ENCODE results near the gene CS.
"Not testable (repeated sequence)": the region's sequence is repeated elsewhere in the genome, so short reads cannot be mapped to it uniquely, and the experiment has no call there.

CS gene

GRCh38 chr12:56333197-56333678 lies 33.1 kb upstream of the CS start:
- peak overlapping the region; percentile 54 to 63 for H3K4me3 ChIP-seq (replicated peaks in 1 of 2; ENCODE audit: low read depth in 2 of 2, low read length in 2 of 2)
- DNase-seq (ENCODE audit: low read depth in 2 of 2) = no peak
- TF ChIP-seq, protein P1, sequence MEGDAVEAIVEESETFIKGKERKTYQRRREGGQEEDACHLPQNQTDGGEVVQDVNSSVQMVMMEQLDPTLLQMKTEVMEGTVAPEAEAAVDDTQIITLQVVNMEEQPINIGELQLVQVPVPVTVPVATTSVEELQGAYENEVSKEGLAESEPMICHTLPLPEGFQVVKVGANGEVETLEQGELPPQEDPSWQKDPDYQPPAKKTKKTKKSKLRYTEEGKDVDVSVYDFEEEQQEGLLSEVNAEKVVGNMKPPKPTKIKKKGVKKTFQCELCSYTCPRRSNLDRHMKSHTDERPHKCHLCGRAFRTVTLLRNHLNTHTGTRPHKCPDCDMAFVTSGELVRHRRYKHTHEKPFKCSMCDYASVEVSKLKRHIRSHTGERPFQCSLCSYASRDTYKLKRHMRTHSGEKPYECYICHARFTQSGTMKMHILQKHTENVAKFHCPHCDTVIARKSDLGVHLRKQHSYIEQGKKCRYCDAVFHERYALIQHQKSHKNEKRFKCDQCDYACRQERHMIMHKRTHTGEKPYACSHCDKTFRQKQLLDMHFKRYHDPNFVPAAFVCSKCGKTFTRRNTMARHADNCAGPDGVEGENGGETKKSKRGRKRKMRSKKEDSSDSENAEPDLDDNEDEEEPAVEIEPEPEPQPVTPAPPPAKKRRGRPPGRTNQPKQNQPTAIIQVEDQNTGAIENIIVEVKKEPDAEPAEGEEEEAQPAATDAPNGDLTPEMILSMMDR (IDR thresholded peaks at IDR 0.05; ENCODE audit: low read depth, low read length) = no peak

DNA sequence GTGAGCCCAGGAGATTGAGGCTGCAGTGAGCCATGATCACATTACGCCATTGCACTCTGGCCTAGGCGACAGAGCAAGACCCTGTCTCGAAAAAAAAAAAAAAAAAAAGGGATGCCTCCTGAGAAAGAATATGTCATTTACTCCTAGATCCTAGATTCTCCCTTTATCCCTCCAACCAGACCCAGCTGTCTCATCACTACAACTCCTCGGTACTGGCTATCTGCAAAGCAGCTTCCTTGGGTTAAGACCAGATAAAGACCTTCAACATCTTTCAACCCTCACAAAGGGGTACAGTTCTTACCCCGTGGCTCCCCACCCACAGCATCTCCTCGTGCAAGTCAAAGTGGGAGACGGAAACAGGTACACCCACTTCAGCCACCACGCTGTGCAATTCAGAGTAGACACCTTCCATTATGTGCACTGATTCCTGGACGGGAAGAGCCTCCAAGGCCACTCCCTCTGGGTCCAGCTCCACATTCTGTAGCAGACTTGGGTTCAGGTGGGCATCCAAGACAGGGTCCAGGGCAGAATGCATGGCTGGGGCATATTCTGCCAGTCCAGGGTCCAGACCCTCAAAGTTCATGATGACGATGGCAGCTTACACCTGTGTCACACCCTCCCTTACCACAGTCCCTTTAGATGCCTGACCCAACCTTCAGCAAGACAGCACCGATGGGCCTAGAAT lies 32.5 kb upstream of the CS start:
- H3K4me3 ChIP-seq (replicated peaks in 1 of 2; ENCODE audit: low read depth in 2 of 2, low read length in 2 of 2) = peak overlapping the region; percentile 54 to 63
- TF ChIP-seq, protein P1 (IDR thresholded peaks at IDR 0.05; ENCODE audit: low read depth, low read length) = no peak
- DNase-seq (ENCODE audit: low read depth in 2 of 2) = no peak

GRCh38 chr12:56330936-56331490 lies 30.9 kb upstream of the CS start:
- TF ChIP-seq, protein P1 (IDR thresholded peaks at IDR 0.05; ENCODE audit: low read depth, low read length) = no peak
- DNase-seq (ENCODE audit: low read depth in 2 of 2) = no peak
- no peak overlapping the region for H3K4me3 ChIP-seq (replicated peaks in 1 of 2; ENCODE audit: low read depth in 2 of 2, low read length in 2 of 2)

- no peak overlapping the region for H3K4me3 ChIP-seq (replicated peaks in 1 of 2; ENCODE audit: low read depth in 2 of 2, low read length in 2 of 2)
- TF ChIP-seq, protein P1 (IDR thresholded peaks at IDR 0.05; ENCODE audit: low read depth, low read length) = no peak
- DNase-seq (ENCODE audit: low read depth in 2 of 2) = peak in 1 of 2 donors; percentile 20
These were observed 26.4 kb upstream of the CS start for GRCh38 chr12:56326533-56326932.

- H3K4me3 ChIP-seq (replicated peaks in 1 of 2; ENCODE audit: low read depth in 2 of 2, low read length in 2 of 2) = no peak overlapping the region
- TF ChIP-seq, protein P1 (IDR thresholded peaks at IDR 0.05; ENCODE audit: low read depth, low read length) = no peak
- no peak for DNase-seq (ENCODE audit: low read depth in 2 of 2)
These were observed 26.0 kb upstream of the CS start for GRCh38 chr12:56326126-56326525.

- no peak for DNase-seq (ENCODE audit: low read depth in 2 of 2)
- TF ChIP-seq, protein P1 (IDR thresholded peaks at IDR 0.05; ENCODE audit: low read depth, low read length) = no peak
- no peak overlapping the region for H3K4me3 ChIP-seq (replicated peaks in 1 of 2; ENCODE audit: low read depth in 2 of 2, low read length in 2 of 2)
These were observed 24.1 kb upstream of the CS start for GRCh38 chr12:56324206-56324605.

DNA sequence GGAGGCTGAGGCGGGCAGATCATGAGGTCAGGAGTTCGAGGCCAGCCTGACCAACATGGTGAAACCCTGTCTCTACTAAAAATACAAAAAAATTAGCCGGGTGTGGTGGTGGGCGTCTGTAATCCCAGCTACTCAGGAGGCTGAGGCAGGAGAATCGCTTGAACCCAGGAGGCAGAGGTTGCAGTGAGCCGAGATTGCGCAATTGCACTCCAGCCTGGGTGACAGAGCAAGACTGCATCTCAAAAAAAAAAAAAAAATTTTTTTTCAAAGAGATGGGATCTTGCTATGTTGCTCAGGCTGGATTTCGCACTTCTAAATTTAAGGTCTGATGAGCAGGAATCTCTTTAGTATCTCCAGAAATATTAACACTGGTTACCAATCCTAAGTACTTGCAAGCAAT lies 21.5 kb upstream of the CS start:
- not testable (repeated sequence) for DNase-seq (ENCODE audit: low read depth in 2 of 2); H3K4me3 ChIP-seq (replicated peaks in 1 of 2; ENCODE audit: low read depth in 2 of 2, low read length in 2 of 2)

All from cardiac fibroblast (primary cell).